B cell (primary cell): ENCODE measurements around the gene LDHD. TPM values are rescaled to one million over a fixed set of nuclear protein-coding genes. Genes with fewer than 3 reads are reported as not detected.

ENCODE experiments used
- ATAC-seq: fragments of 200-7000 bp; cut with Tn5 transposase; one replicate; pipeline ENCODE4 v1.10.0; 2021; ENCODE audit warnings: low read depth, mild to moderate bottlenecking, moderate number of reproducible peaks, moderate library complexity
- CTCF ChIA-PET: fragments of 350-600 bp; sonication (Branson Sonifier 250); formaldehyde crosslinking; loops from one replicate; lab custom pipeline; 2021; ENCODE audit warnings: antibody characterized with exemption, inconsistent platforms; lab: Charles Lee
- POLR2A ChIA-PET: fragments of 350-600 bp; sonication (Branson Sonifier 250); formaldehyde crosslinking; loops from one replicate; lab custom pipeline; 2021; ENCODE audit warnings: antibody characterized with exemption; lab: Charles Lee
- DNase-seq: peaks from one replicate; pipeline ENCODE4 v3.0.0; 2013
- H2AFZ ChIP-seq: 2 replicates; pipeline ENCODE4 v1.6.1; 2012; ENCODE audit warnings: mild to moderate bottlenecking, low read depth, low read length; ENCODE audit not compliant: insufficient read depth, poor library complexity, severe bottlenecking
- H3K27ac ChIP-seq, 2 donors: 1 replicate in 1 of 2; 2 replicates in 1 of 2; pipeline ENCODE4 v1.5.1; 2012 to 2013; ENCODE audit warnings: low read length in 2 of 2, mild to moderate bottlenecking in 2 of 2, moderate library complexity in 1 of 2
- H3K27me3 ChIP-seq, 4 experiments: fragments of 200-600 bp in 1 of 4; sonication (generic) in 1 of 4; replicated peaks in 1 of 4; 1 replicate in 2 of 4; 2 replicates in 2 of 4; pipeline versions ENCODE4 v1.6.1 to v1.7.0; 2013 to 2016; ENCODE audit warnings: low read length in 3 of 4, mild to moderate bottlenecking in 2 of 4, mixed read lengths in 1 of 4, moderate library complexity in 1 of 4; ENCODE audit not compliant: insufficient read depth in 4 of 4, control insufficient read depth in 3 of 4; ENCODE audit errors: control extremely low read depth in 1 of 4
- H3K36me3 ChIP-seq, 2 experiments: replicated peaks in 1 of 2; 1 replicate in 1 of 2; 2 replicates in 1 of 2; pipeline versions ENCODE4 v1.6.1 to v1.7.1; 2013; ENCODE audit warnings: low read length in 1 of 2; ENCODE audit not compliant: insufficient read depth in 2 of 2, control insufficient read depth in 1 of 2; ENCODE audit errors: control extremely low read depth in 1 of 2, extremely low read depth in 1 of 2
- H3K4me1 ChIP-seq, 2 donors: fragments of 200-600 bp in 1 of 2; sonication (generic) in 1 of 2; 1 replicate in 1 of 2; 2 replicates in 1 of 2; pipeline versions ENCODE4 v1.5.1 to v1.6.1; 2013 to 2017; ENCODE audit warnings: low read length in 2 of 2; ENCODE audit not compliant: control insufficient read depth in 2 of 2, insufficient read depth in 2 of 2
- H3K4me2 ChIP-seq: replicated peaks from 2 replicates; pipeline ENCODE3; 2012; ENCODE audit warnings: mild to moderate bottlenecking, low read depth, low read length; ENCODE audit not compliant: poor library complexity, severe bottlenecking
- H3K4me3 ChIP-seq, 5 experiments: fragments of 200-600 bp in 1 of 5; sonication (generic) in 1 of 5; 1 replicate in 3 of 5; 2 replicates in 2 of 5; pipeline versions ENCODE4 v1.5.1 to v1.7.0; 2011 to 2016; ENCODE audit warnings: low read length in 4 of 5, mild to moderate bottlenecking in 4 of 5, low read depth in 2 of 5, control low read depth in 1 of 5, moderate library complexity in 1 of 5; ENCODE audit not compliant: insufficient read depth in 1 of 5; ENCODE audit errors: control extremely low read depth in 1 of 5, extremely low read depth in 1 of 5
- H3K79me2 ChIP-seq: fragments of 200-600 bp; sonication (generic); one replicate; pipeline ENCODE4 v1.6.0; 2016; ENCODE audit warnings: low read length; ENCODE audit not compliant: control insufficient read depth, insufficient read depth
- H3K9ac ChIP-seq: fragments of 200-600 bp; sonication (generic); 2 replicates; pipeline ENCODE4 v1.6.1; 2017; ENCODE audit warnings: mild to moderate bottlenecking, low read length, moderate library complexity
- H3K9me3 ChIP-seq, 3 donors: one replicate each; pipeline versions ENCODE4 v1.6.1 to v1.7.1; 2013; ENCODE audit warnings: low read length in 2 of 3; ENCODE audit not compliant: control insufficient read depth in 2 of 3, insufficient read depth in 1 of 3; ENCODE audit errors: control extremely low read depth in 1 of 3
- H4K20me1 ChIP-seq: 2 replicates; pipeline ENCODE4 v1.6.0; 2012; ENCODE audit warnings: mild to moderate bottlenecking, low read length; ENCODE audit not compliant: insufficient read depth, control insufficient read depth, poor library complexity, severe bottlenecking
- H3K27ac Mint-ChIP-seq: one replicate; pipeline ENCODE4 v1.8.0; 2021; ENCODE audit warnings: mixed read lengths
- H3K27me3 Mint-ChIP-seq: one replicate; pipeline ENCODE4 v1.8.0; 2021; ENCODE audit warnings: mixed read lengths
- H3K4me1 Mint-ChIP-seq: one replicate; pipeline ENCODE4 v1.8.0; 2021; ENCODE audit warnings: mixed read lengths
- H3K4me3 Mint-ChIP-seq: one replicate; pipeline ENCODE4 v1.8.0; 2021; ENCODE audit warnings: mixed read lengths
- H3K9me3 Mint-ChIP-seq: one replicate; pipeline ENCODE4 v1.8.0; 2022; ENCODE audit warnings: mixed read lengths; ENCODE audit not compliant: insufficient read depth
- CTCF ChIP-seq: fragments of 200-600 bp; IDR thresholded peaks from one replicate; pipeline ENCODE4 v1.8.0; 2022; ENCODE audit warnings: antibody characterized with exemption, mild to moderate bottlenecking
- EZH2 ChIP-seq: IDR thresholded peaks from 2 replicates; pipeline ENCODE4 v1.6.1; 2012; ENCODE audit warnings: borderline replicate concordance, low read depth, mild to moderate bottlenecking, moderate library complexity, low read length; ENCODE audit not compliant: insufficient read depth, poor library complexity, severe bottlenecking
- WGBS: methylation state at CpG from one replicate; pipeline ENCODE4 v1.1.5; 2013; ENCODE audit warnings: missing lambda C conversion rate; ENCODE audit not compliant: insufficient coverage; 5-methylcytosine and 5-hydroxymethylcytosine counted together
- intact Hi-C: fragments of 100-400 bp; cut with micrococcal nuclease; formaldehyde crosslinking; loops from one replicate; pipeline ENCODE4 v1.10.0; 2022
- polyA plus RNA-seq: library from polyadenylated mRNA; depleted of rRNA; stranded (reverse); fragments of >200 nt; gene quantifications from 2 replicates; pipeline ENCODE4 v1.2.3, GENCODE V29; 2012
- total RNA-seq, 2 donors: library from RNA; stranded (reverse); fragments of 120-200 nt in 1 of 2; gene quantifications; 1 replicate in 1 of 2; 2 replicates in 1 of 2; pipeline versions ENCODE4 v1.2.3 to v1.2.4, GENCODE V29; 2013 to 2022

Gene LDHD
- total and polyA plus RNA-seq, 2 donors (not counting 1 experiment from before 2014, with no cell fraction given), result 0.19 TPM; not detected in 1

DNA sequence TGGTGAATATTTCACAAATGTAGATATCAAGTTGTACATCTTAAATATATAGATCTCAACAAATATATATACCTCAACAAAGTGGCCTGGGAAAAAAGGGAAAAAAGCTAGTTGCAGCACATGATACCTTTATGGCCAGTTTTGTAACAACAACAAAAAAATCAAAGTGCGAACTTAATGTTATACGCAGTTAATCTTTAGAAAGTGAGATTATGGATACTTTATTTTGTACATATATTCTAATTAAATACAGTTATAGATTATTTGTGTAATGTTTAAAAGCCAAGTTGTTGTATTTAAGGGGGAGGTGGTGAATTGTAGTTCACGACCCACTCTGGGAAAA, 31.4 kb upstream of the LDHD start:
- H3K27me3 ChIP-seq, result peaks cover 0 to 2% (median 0%) of the 10 kb centered on the region in 4 experiments
- H4K20me1 ChIP-seq, result no peaks in the 10 kb centered on the region
- H3K36me3 ChIP-seq, result no peaks in the 10 kb centered on the region
- H2AFZ ChIP-seq, result peak overlapping the region; percentile 100
- 0% methylated on average over 1 of the region's 3 CpGs for WGBS
- H3K9ac ChIP-seq, result peak overlapping the region; percentile 92
- H3K27ac ChIP-seq, result no peak overlapping the region
- intact Hi-C loops, result loop anchor here (1.0 to 10.0 kb wide), 10 partner anchors 37 to 853 kb away; partner anchors contain the start of genes ADAT1, CFDP1, GLG1 and PSMD7
- H3K4me3 ChIP-seq, result peak overlapping the region in 3 of 5 experiments; percentile 95 to 97 (median 97)
- peaks cover 0 to 24% (median 9%) of the 10 kb centered on the region in 3 donors for H3K9me3 ChIP-seq
- TF ChIP-seq EZH2 (no peak), CTCF (no peak)
- DNase-seq (no peak), ATAC-seq (no peak)
- H3K4me1 ChIP-seq, result peaks cover 5 to 7% of the 10 kb centered on the region in 2 donors
- Mint-ChIP-seq H3K4me1 (peaks cover 20% of the 10 kb centered on the region), H3K27me3 (no peaks in the 10 kb centered on the region), H3K4me3 (peak overlapping the region; percentile 89), H3K27ac (peak overlapping the region; percentile 90), H3K9me3 (peaks cover 9% of the 10 kb centered on the region)
- H3K4me2 ChIP-seq, result peak overlapping the region; percentile 88
- H3K79me2 ChIP-seq, result peaks cover 33% of the 10 kb centered on the region
- POLR2A ChIA-PET, result no interaction called here
- CTCF ChIA-PET, result interaction anchor here (1.0 kb wide), 2 partner anchors 51 to 316 kb away, joined by 3 read pairs; no protein-coding TSS in a partner anchor

DNA sequence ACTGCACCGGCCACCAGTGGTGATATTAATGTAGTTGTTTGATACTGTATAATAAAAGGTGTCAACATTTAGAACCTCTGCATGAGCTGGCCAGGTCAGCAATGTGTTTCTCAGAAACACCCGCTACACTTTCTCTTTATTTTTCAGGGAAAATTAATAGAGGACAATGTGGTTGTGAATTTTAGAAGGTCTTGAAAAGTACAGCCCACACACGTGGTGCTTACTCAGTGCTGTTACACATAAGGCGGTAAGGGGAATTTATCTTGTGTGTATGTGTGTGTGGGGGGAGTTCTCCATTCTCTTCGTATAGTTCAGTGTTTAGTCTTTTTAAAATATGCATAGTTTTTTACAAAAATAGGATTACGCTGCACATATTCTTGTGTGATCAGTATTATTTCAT, 27.4 kb upstream of the LDHD start:
- Histone ChIP-seq H3K4me3 (no peak overlapping the region), H3K9ac (no peak overlapping the region), H4K20me1 (no peaks in the 10 kb centered on the region), H3K4me2 (no peak overlapping the region), H3K27ac (no peak overlapping the region), H2AFZ (no peak overlapping the region), H3K9me3 (peaks cover 0 to 13% (median 0%) of the 10 kb centered on the region in 3 donors), H3K79me2 (no peaks in the 10 kb centered on the region), H3K27me3 (peaks cover 0 to 2% (median under 1%) of the 10 kb centered on the region in 4 experiments), H3K4me1 (peaks cover 0 to under 1% of the 10 kb centered on the region in 2 donors), H3K36me3 (no peaks in the 10 kb centered on the region)
- H3K4me1 Mint-ChIP-seq, result peaks cover 9% of the 10 kb centered on the region
- TF ChIP-seq CTCF, result no peak
- no peak for TF ChIP-seq EZH2
- H3K27ac Mint-ChIP-seq, result no peak overlapping the region
- intact Hi-C loops, result loop anchor here (10.0 kb wide), 1 partner anchor 849 kb away; the partner anchor contains the start of gene PSMD7
- peaks cover 2% of the 10 kb centered on the region for H3K9me3 Mint-ChIP-seq
- no peak for DNase-seq
- ATAC-seq, result no peak
- ChIA-PET POLR2A (no interaction called here), CTCF (interaction anchor here (0.6 kb wide), 1 partner anchor 156 kb away, joined by 3 read pairs; no protein-coding TSS in a partner anchor)
- H3K4me3 Mint-ChIP-seq, result no peak overlapping the region
- peaks cover 4% of the 10 kb centered on the region for H3K27me3 Mint-ChIP-seq
- 80% methylated on average over 1 of the region's 6 CpGs for WGBS
